Measurements from ENCODE around the gene SLC25A3.

SLC25A3 gene

GRCh38 chr12:98591209-98591608 lies 2.3 kb upstream of the SLC25A3 start (continued):
- TF ChIP-seq ZFP41 (tag by site-specific recombination; IDR thresholded peaks at IDR 0.05; ENCODE audit: borderline replicate concordance): no peak
- no peak for TF ChIP-seq ZNF37A (tag by site-specific recombination; IDR thresholded peaks at IDR 0.05)
- no peak for TF ChIP-seq ZNF843 (tag by site-specific recombination; IDR thresholded peaks at IDR 0.05)
- TF ChIP-seq BCL11B (tag by site-specific recombination; IDR thresholded peaks at IDR 0.05; ENCODE audit: low read depth): no peak
- no peak for TF ChIP-seq HOXD13 (CRISPR knock-in tag; IDR thresholded peaks at IDR 0.05; ENCODE audit: borderline replicate concordance)

GRCh38 chr12:98592825-98593322 lies 612 bp upstream of the SLC25A3 start:
- TF ChIP-seq ZNF10 (tag by site-specific recombination; IDR thresholded peaks at IDR 0.05) (no peak), ZFP41 (tag by site-specific recombination; IDR thresholded peaks at IDR 0.05; ENCODE audit: borderline replicate concordance) (no peak), SCRT2 (tag by site-specific recombination; IDR thresholded peaks at IDR 0.05) (peak; percentile 75)
- peak overlapping the region; percentile 31 for H3K4me3 ChIP-seq (ENCODE audit: low read depth, low read length)
- POLR2A ChIA-PET: interaction anchor here (0.6 to 2.9 kb wide), 33 partner anchors 8 to 1890 kb away, joined by 3 to 27 read pairs (median 5); partner anchors contain the start of genes APAF1, IKBIP and TMPO
- H3K36me3 ChIP-seq (ENCODE audit: control insufficient read depth in 2 of 2, insufficient read depth in 1 of 2, low read length in 2 of 2): peaks cover 19 to 28% of the 10 kb centered on the region in 2 experiments
- CTCF ChIA-PET: interaction anchor here (0.5 to 3.0 kb wide), 9 partner anchors 18 to 176 kb away, joined by 3 to 18 read pairs (median 3); no protein-coding TSS in a partner anchor
- no peak overlapping the region for H3K27ac ChIP-seq (ENCODE audit: extremely low read depth, low read depth, low read length)
- peaks cover 6% of the 10 kb centered on the region for H3K4me1 ChIP-seq (ENCODE audit: control insufficient read depth, insufficient read depth, low read length)
- H3K9me3 ChIP-seq (ENCODE audit: control insufficient read depth, insufficient read depth, low read depth, low read length): no peaks in the 10 kb centered on the region

- peaks cover 32 to 41% of the 10 kb centered on the region in 2 experiments for H3K36me3 ChIP-seq (ENCODE audit: control insufficient read depth in 2 of 2, insufficient read depth in 1 of 2, low read length in 2 of 2)
- H3K4me3 ChIP-seq (ENCODE audit: low read depth, low read length): peak overlapping the region; percentile 95
- POLR2A ChIA-PET: interaction anchor here (0.7 to 2.9 kb wide), 22 partner anchors 8 to 176 kb away, joined by 3 to 27 read pairs (median 6); partner anchors contain the start of genes APAF1, IKBIP and TMPO
- peak overlapping the region; percentile 94 for H3K27ac ChIP-seq (ENCODE audit: extremely low read depth, low read depth, low read length)
- H3K9me3 ChIP-seq (ENCODE audit: control insufficient read depth, insufficient read depth, low read depth, low read length): no peaks in the 10 kb centered on the region
- CTCF ChIA-PET: interaction anchor here (0.6 to 3.0 kb wide), 9 partner anchors 17 to 424 kb away, joined by 3 to 18 read pairs (median 3); no protein-coding TSS in a partner anchor
- H3K4me1 ChIP-seq (ENCODE audit: control insufficient read depth, insufficient read depth, low read length): peaks cover 6% of the 10 kb centered on the region
- TF ChIP-seq ZNF223 (tag by site-specific recombination; IDR thresholded peaks at IDR 0.05): no peak
- TF ChIP-seq ZNF155 (tag by site-specific recombination; IDR thresholded peaks at IDR 0.05): no peak
- TF ChIP-seq KLF8 (tag by site-specific recombination; IDR thresholded peaks at IDR 0.05): no peak
- no peak for TF ChIP-seq GLI4 (tag by site-specific recombination; IDR thresholded peaks at IDR 0.05)
- TF ChIP-seq ZSCAN5A (tag by site-specific recombination; IDR thresholded peaks at IDR 0.05): 0 out of 2 replicates have a peak, but pooled peaks have one; percentile 16
- TF ChIP-seq ZNF266 (tag by site-specific recombination; IDR thresholded peaks at IDR 0.05; ENCODE audit: low read depth): no peak
- TF ChIP-seq ZNF501 (tag by site-specific recombination; IDR thresholded peaks at IDR 0.05): no peak
- no peak for TF ChIP-seq ZNF624 (tag by site-specific recombination; IDR thresholded peaks at IDR 0.05)
- no peak for TF ChIP-seq ZNF302 (tag by site-specific recombination; IDR thresholded peaks at IDR 0.05; ENCODE audit: low read depth)
- no peak for TF ChIP-seq ZNF629 (tag by site-specific recombination; IDR thresholded peaks at IDR 0.05)
- TF ChIP-seq MEIS1 (CRISPR knock-in tag; IDR thresholded peaks at IDR 0.05; ENCODE audit: borderline replicate concordance): no peak
- TF ChIP-seq KLF17 (tag by site-specific recombination; IDR thresholded peaks at IDR 0.05): 0 out of 2 replicates have a peak, but pooled peaks have one; percentile 38
- TF ChIP-seq, protein P1, sequence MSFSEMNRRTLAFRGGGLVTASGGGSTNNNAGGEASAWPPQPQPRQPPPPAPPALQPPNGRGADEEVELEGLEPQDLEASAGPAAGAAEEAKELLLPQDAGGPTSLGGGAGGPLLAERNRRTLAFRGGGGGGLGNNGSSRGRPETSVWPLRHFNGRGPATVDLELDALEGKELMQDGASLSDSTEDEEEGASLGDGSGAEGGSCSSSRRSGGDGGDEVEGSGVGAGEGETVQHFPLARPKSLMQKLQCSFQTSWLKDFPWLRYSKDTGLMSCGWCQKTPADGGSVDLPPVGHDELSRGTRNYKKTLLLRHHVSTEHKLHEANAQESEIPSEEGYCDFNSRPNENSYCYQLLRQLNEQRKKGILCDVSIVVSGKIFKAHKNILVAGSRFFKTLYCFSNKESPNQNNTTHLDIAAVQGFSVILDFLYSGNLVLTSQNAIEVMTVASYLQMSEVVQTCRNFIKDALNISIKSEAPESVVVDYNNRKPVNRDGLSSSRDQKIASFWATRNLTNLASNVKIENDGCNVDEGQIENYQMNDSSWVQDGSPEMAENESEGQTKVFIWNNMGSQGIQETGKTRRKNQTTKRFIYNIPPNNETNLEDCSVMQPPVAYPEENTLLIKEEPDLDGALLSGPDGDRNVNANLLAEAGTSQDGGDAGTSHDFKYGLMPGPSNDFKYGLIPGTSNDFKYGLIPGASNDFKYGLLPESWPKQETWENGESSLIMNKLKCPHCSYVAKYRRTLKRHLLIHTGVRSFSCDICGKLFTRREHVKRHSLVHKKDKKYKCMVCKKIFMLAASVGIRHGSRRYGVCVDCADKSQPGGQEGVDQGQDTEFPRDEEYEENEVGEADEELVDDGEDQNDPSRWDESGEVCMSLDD (tag by site-specific recombination; IDR thresholded peaks at IDR 0.05): 0 out of 2 replicates have a peak, but pooled peaks have one; percentile 21
- TF ChIP-seq PRDM6 (tag by site-specific recombination; IDR thresholded peaks at IDR 0.05): no peak
- TF ChIP-seq ZNF335 (tag by site-specific recombination; conservative IDR thresholded peaks at IDR 0.05): 0 out of 2 replicates have a peak, but pooled peaks have one; percentile 35
- TF ChIP-seq SP3 (tag by site-specific recombination; IDR thresholded peaks at IDR 0.05): no peak
- TF ChIP-seq ZBTB26 (tag by site-specific recombination; optimal IDR thresholded peaks at IDR 0.05): peak; percentile 32
Observed at GRCh38 chr12:98594050-98594835, 757 bp downstream of the SLC25A3 start.

Measured in HEK293 (cell line).